Panc1 (cell line): Measurements from ENCODE around the gene ZNF608. TPM values are rescaled to one million over a fixed set of nuclear protein-coding genes. Genes with fewer than 3 reads are reported as not detected.

ENCODE experiments used
- ATAC-seq: fragments of 200-7000 bp; cut with Tn5 transposase; 2 replicates; pipeline ENCODE4 v1.9.1; 2020; ENCODE audit warnings: mild to moderate bottlenecking, moderate library complexity
- BruUV-seq: library from RNA; stranded (reverse); fragments of 400-500 nt; replicated peaks from 2 replicates; lab custom pipeline; 2021; lab: Mats Ljungman, UMichigan
- CTCF ChIA-PET: fragments of 300-600 bp; sonication (Branson Sonifier 250); formaldehyde crosslinking; loops from one replicate; lab custom pipeline; 2022; ENCODE audit warnings: antibody characterized with exemption; lab: Charles Lee
- POLR2A ChIA-PET: fragments of 300-600 bp; sonication (Branson Sonifier 250); formaldehyde crosslinking; loops from one replicate; lab custom pipeline; 2022; ENCODE audit warnings: antibody characterized with exemption; lab: Charles Lee
- DNase-seq: peaks from one replicate; pipeline ENCODE4 v3.0.0-alpha.2; 2010; ENCODE audit warnings: low read depth, low spot score
- H3K27ac ChIP-seq: 2 replicates; pipeline ENCODE4 v1.5.1; 2011; ENCODE audit warnings: mild to moderate bottlenecking, low read length, inconsistent platforms
- H3K27me3 ChIP-seq: fragments of 200-500 bp; sonication (Bioruptor generic); 2 replicates; pipeline ENCODE4 v1.6.0; 2014; ENCODE audit warnings: low read length, inconsistent platforms; ENCODE audit not compliant: control insufficient read depth, insufficient read depth
- H3K36me3 ChIP-seq: fragments of 200-500 bp; sonication (Bioruptor generic); 2 replicates; pipeline ENCODE4 v1.5.1; 2014; ENCODE audit warnings: inconsistent platforms, mild to moderate bottlenecking, low read length, moderate library complexity; ENCODE audit not compliant: control insufficient read depth, insufficient read depth
- H3K4me1 ChIP-seq: 2 replicates; pipeline ENCODE4 v1.5.1; 2011; ENCODE audit warnings: inconsistent platforms, mild to moderate bottlenecking, low read length, moderate library complexity; ENCODE audit not compliant: control insufficient read depth, insufficient read depth
- H3K4me3 ChIP-seq, 2 experiments: 2 replicates each; pipeline ENCODE4 v1.5.1; 2011 to 2012; ENCODE audit warnings: low read depth in 2 of 2, low read length in 2 of 2, mild to moderate bottlenecking in 2 of 2, inconsistent platforms in 1 of 2, moderate library complexity in 1 of 2
- H3K9me3 ChIP-seq: fragments of 200-500 bp; sonication (Bioruptor generic); 2 replicates; pipeline ENCODE4 v1.5.1; 2014; ENCODE audit warnings: low read depth, mild to moderate bottlenecking, inconsistent platforms, low read length, moderate library complexity; ENCODE audit not compliant: control insufficient read depth, insufficient read depth
- CTCF ChIP-seq: fragments of 450-650 bp; IDR thresholded peaks from 2 replicates; pipeline ENCODE4 v1.5.1; 2017; ENCODE audit warnings: mild to moderate bottlenecking
- POLR2AphosphoS5 ChIP-seq: IDR thresholded peaks from 2 replicates; pipeline ENCODE4 v1.6.1; 2012; ENCODE audit warnings: mild to moderate bottlenecking, low read depth, low read length, moderate library complexity
- REST ChIP-seq, 2 experiments: IDR thresholded peaks; 2 replicates each; pipeline ENCODE4 v1.6.1; 2011 to 2012; ENCODE audit warnings: low read depth in 2 of 2, control low read depth in 1 of 2, low read length in 1 of 2, mild to moderate bottlenecking in 1 of 2, moderate library complexity in 1 of 2; ENCODE audit not compliant: insufficient read depth in 1 of 2
- SIN3A ChIP-seq: IDR thresholded peaks from 2 replicates; pipeline ENCODE4 v1.6.1; 2012; ENCODE audit warnings: low read depth, mild to moderate bottlenecking, low read length, moderate library complexity, borderline replicate concordance; ENCODE audit not compliant: insufficient read depth
- TCF7L2 ChIP-seq: IDR thresholded peaks from 2 replicates; pipeline ENCODE4 v1.6.1; 2011; ENCODE audit warnings: mild to moderate bottlenecking, low read depth, low read length, inconsistent platforms
- in situ Hi-C: cut with HindIII; loops from 2 replicates; pipeline ENCODE4 v1.10.0; 2016; ENCODE audit warnings: low sequenced_read_pairs, low pct_unique_long_range_greater_than_20kb
- intact Hi-C: fragments of 100-400 bp; cut with micrococcal nuclease; formaldehyde crosslinking; loops from one replicate; pipeline ENCODE4 v1.10.0; 2022; ENCODE audit not compliant: unreplicated experiment
- total RNA-seq: library from RNA; stranded (reverse); gene quantifications from one replicate; pipeline ENCODE4 v1.2.1, GENCODE V29; 2021; ENCODE audit not compliant: unreplicated experiment

The ZNF608 gene
- total RNA-seq, 1 experiment from 2014 or later, result 37.5 TPM

DNA sequence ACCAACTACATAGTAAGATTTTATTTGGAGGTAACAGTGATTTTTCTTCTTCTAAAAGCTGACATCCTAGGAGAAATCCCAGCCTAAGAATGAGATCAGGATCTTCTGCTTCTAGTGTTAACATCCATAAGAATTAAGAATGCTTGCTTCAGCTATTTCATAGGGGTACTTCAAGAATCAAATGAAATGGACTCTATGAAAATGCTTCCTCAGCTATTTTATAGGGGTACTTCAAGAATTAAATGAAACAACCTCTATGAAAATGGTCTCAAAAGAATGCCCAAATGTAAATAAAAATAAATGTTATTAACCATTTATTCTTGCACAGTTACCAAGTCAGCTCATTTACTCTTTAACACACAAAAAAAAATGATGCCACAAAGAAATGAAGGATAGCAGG is 31.5 kb downstream of the ZNF608 start:
- no peak for TF ChIP-seq REST (IDR thresholded peaks at IDR 0.05; ENCODE audit: insufficient read depth in 1 of 2, low read depth in 2 of 2, low read length in 1 of 2)
- no peak for TF ChIP-seq POLR2AphosphoS5
- TF ChIP-seq TCF7L2, result no peak
- TF ChIP-seq SIN3A, result no peak
- TF ChIP-seq CTCF, result no peak
- in situ Hi-C loops, result no loop called here
- ATAC-seq (no peak), DNase-seq (no peak)
- intact Hi-C loops, result no loop called here
- ChIA-PET CTCF (no interaction called here), POLR2A (interaction anchor here (0.6 kb wide), 2 partner anchors 390 to 694 kb away, joined by 3 to 5 read pairs; no protein-coding TSS in a partner anchor)
- BruUV-seq, result no TSS peak
- H3K4me1 ChIP-seq, result peaks cover 50% of the 10 kb centered on the region
- no peak overlapping the region for H3K4me3 ChIP-seq
- no peaks in the 10 kb centered on the region for H3K27me3 ChIP-seq
- peak overlapping the region; percentile 69; the same call in 1 of the 2 replicates for H3K27ac ChIP-seq
- no peaks in the 10 kb centered on the region for H3K36me3 ChIP-seq
- H3K9me3 ChIP-seq, result no peaks in the 10 kb centered on the region

GRCh38 chr5:124713595-124713994 is 32.8 kb downstream of the ZNF608 start:
- H3K36me3 ChIP-seq, result no peaks in the 10 kb centered on the region
- TF ChIP-seq TCF7L2 (no peak), REST (IDR thresholded peaks at IDR 0.05; ENCODE audit: insufficient read depth in 1 of 2, low read depth in 2 of 2, low read length in 1 of 2) (no peak), CTCF (no peak), SIN3A (no peak), POLR2AphosphoS5 (no peak)
- no TSS peak for BruUV-seq
- no peaks in the 10 kb centered on the region for H3K27me3 ChIP-seq
- no peak overlapping the region for H3K4me3 ChIP-seq
- ATAC-seq (no peak), DNase-seq (no peak)
- intact Hi-C loops, result no loop called here
- peaks cover 45% of the 10 kb centered on the region for H3K4me1 ChIP-seq
- H3K27ac ChIP-seq, result peak overlapping the region; percentile 69
- in situ Hi-C loops, result no loop called here
- CTCF ChIA-PET, result no interaction called here
- POLR2A ChIA-PET, result no interaction called here
- H3K9me3 ChIP-seq, result no peaks in the 10 kb centered on the region
